ENCODE measurements around the gene FBXO33.

DNA sequence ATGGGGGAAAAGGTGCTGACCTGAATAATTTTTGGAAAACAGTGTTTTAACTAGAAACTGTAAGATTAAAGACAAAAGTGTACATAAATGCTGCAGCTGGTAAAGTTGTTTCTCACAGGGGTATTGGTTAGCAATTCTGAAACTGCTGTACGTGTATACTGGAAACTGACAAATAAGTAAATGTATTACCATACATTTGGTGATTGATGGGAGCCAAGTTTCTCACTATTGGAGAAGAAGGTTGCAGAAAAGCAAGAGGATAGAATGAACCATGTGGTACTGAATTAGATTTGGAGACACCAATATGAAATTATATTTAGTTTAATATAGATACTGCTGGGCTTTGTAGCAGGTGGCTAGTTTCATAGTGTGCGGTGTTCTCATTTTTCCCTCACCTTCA, 19.6 kb upstream of the FBXO33 start:
- TF ChIP-seq GATA3 (IDR thresholded peaks at IDR 0.05; ENCODE audit: low read depth, low read length) (no peak), GATA2 (IDR thresholded peaks at IDR 0.05; ENCODE audit: low read depth, low read length) (no peak)

All from SH-SY5Y (cell line).